ENCODE data around the gene SIT1. TPM values are rescaled to one million over a fixed set of nuclear protein-coding genes. Genes with fewer than 3 reads are reported as not detected.

Gene SIT1
- total RNA-seq, 6 donors from 2014 or later = 1.1 to 3.1 (median 1.8) TPM; not detected in 1

DNA sequence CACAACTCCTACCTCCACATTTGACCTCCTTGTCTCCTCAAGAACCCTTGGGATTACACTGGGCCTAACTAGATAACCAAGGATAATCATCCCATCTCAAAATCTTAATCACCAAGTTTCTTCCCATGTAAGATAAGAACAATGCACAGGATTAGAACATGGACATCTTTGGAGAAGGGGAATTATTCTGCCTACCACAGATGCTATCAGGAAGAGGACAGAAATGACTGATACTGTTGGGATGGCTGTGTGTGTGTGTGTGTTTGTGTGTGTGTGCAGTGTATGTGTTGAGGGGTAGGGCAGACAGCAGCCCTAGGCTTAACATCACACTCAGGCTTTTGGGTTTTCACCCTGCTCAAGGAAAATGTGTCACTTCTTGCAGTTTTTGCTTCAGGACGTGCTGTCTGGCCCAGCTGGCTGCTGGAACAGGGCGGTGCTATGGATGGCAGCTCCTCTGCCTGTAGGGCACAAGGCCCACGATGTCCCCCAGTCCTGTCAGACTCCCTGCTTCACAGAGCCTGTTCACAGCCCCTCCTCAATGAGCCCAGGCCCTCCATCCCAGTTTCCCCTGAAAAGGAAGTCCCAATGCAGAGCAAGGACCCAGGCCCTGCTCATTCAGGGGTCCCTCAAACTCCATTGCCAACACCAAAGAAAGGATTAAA is 30.7 kb upstream of the SIT1 start:
- Histone ChIP-seq H3K9me3 (no peaks in the 10 kb centered on the region), H3K4me3 (no peak overlapping the region), H3K4me1 (peaks cover 0 to 21% (median 6%) of the 10 kb centered on the region in 4 donors), H3K36me3 (peaks cover 0 to 30% (median 12%) of the 10 kb centered on the region in 4 donors), H3K27ac (no peak overlapping the region), H3K27me3 (no peaks in the 10 kb centered on the region)
- 76 to 85% methylated on average over 3 of the region's 3 CpGs for WGBS, 2 donors
- TF ChIP-seq, protein P1, sequence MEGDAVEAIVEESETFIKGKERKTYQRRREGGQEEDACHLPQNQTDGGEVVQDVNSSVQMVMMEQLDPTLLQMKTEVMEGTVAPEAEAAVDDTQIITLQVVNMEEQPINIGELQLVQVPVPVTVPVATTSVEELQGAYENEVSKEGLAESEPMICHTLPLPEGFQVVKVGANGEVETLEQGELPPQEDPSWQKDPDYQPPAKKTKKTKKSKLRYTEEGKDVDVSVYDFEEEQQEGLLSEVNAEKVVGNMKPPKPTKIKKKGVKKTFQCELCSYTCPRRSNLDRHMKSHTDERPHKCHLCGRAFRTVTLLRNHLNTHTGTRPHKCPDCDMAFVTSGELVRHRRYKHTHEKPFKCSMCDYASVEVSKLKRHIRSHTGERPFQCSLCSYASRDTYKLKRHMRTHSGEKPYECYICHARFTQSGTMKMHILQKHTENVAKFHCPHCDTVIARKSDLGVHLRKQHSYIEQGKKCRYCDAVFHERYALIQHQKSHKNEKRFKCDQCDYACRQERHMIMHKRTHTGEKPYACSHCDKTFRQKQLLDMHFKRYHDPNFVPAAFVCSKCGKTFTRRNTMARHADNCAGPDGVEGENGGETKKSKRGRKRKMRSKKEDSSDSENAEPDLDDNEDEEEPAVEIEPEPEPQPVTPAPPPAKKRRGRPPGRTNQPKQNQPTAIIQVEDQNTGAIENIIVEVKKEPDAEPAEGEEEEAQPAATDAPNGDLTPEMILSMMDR (IDR thresholded peaks at IDR 0.05) = no peak
- TF ChIP-seq POLR2A (IDR thresholded peaks at IDR 0.05) (no peak), EP300 (IDR thresholded peaks at IDR 0.05) (no peak), POLR2AphosphoS5 (IDR thresholded peaks at IDR 0.05) (no peak)
- ATAC-seq (ENCODE audit: low FRiP score in 2 of 2) (no peak), DNase-seq (no peak)

DNA sequence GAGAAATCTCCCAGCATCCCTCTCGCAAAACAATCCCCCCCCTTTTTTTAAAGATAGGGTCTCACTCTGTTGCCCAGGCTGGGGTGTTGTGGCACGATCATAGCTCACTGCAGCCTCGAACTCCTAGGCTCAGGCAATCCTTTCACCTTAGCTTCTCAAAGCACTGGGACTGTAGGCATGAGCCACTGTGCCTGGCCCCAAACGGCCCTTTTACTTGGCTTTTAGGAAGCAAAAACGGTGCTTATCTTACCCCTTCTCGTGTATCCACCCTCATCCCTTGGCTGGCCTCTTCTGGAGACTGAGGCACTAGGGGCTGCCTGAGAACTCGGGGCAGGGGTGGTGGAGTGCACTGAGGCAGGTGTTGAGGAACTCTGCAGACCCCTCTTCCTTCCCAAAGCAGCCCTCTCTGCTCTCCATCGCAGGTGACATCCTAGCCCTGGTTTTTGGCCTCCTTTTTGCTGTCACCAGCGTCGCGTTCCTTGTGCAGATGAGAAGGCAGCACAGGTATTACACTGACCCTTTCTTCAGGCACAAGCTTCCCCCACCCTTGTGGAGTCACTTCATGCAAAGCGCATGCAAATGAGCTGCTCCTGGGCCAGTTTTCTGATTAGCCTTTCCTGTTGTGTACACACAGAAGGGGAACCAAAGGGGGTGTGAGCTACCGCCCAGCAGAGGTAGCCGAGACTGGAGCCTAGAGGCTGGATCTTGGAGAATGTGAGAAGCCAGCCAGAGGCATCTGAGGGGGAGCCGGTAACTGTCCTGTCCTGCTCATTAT is 29.8 kb upstream of the SIT1 start:
- DNase-seq = no peak
- ATAC-seq (ENCODE audit: low FRiP score in 2 of 2) = no peak
- no peaks in the 10 kb centered on the region for H3K9me3 ChIP-seq
- TF ChIP-seq POLR2AphosphoS5 (IDR thresholded peaks at IDR 0.05) (no peak), POLR2A (IDR thresholded peaks at IDR 0.05) (no peak), EP300 (IDR thresholded peaks at IDR 0.05) (no peak)
- TF ChIP-seq, protein P1 (IDR thresholded peaks at IDR 0.05) = no peak
- H3K27me3 ChIP-seq = no peaks in the 10 kb centered on the region
- peaks cover 0 to 26% (median 12%) of the 10 kb centered on the region in 4 donors for H3K36me3 ChIP-seq
- no peak overlapping the region for H3K27ac ChIP-seq
- no peak overlapping the region for H3K4me3 ChIP-seq
- WGBS, 2 donors = 68 to 73% methylated on average over 15 of the region's 15 CpGs
- peaks cover 6 to 25% (median 15%) of the 10 kb centered on the region in 4 donors for H3K4me1 ChIP-seq

DNA sequence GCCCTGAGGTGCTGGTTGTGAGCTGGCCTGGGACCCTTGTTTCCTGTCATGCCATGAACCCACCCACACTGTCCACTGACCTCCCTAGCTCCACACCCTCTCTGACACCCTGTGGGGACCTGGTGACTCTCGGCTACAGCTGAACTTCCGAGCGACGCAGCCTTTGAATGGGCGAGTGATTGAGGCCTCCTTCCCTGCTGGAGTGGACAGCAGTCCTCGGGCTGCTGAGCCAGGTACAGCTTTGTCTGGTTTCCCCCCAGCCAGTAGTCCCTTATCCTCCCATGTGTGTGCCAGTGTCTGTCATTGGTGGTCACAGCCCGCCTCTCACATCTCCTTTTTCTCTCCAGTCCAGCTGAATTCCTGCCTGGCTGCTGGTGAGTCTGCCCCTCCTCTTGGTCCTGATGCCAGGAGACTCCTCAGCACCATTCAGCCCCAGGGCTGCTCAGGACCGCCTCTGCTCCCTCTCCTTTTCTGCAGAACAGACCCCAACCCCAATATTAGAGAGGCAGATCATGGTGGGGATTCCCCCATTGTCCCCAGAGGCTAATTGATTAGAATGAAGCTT is 29.1 kb upstream of the SIT1 start:
- Histone ChIP-seq H3K9me3 (no peaks in the 10 kb centered on the region), H3K27ac (no peak overlapping the region), H3K27me3 (no peaks in the 10 kb centered on the region), H3K36me3 (peaks cover 0 to 19% (median 7%) of the 10 kb centered on the region in 4 donors), H3K4me3 (no peak overlapping the region), H3K4me1 (peaks cover 6 to 27% (median 17%) of the 10 kb centered on the region in 4 donors)
- no peak for ATAC-seq (ENCODE audit: low FRiP score in 2 of 2)
- 95% methylated on average over 8 of the region's 8 CpGs for WGBS, 2 donors
- no peak for DNase-seq
- TF ChIP-seq POLR2A (IDR thresholded peaks at IDR 0.05) (no peak), POLR2AphosphoS5 (IDR thresholded peaks at IDR 0.05) (no peak), EP300 (IDR thresholded peaks at IDR 0.05) (no peak)
- TF ChIP-seq, protein P1 (IDR thresholded peaks at IDR 0.05) = no peak

DNA sequence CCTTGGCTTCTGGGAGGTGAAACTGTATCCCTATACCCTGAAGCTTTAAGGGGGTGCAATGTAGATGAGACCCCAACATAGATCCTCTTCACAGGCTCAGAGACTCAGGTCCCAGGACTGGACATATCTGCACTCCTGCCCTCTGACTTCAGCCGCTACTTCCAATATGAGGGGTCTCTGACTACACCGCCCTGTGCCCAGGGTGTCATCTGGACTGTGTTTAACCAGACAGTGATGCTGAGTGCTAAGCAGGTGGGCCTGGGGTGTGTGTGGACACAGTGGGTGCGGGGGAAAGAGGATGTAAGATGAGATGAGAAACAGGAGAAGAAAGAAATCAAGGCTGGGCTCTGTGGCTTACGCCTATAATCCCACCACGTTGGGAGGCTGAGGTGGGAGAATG is 28.4 kb upstream of the SIT1 start:
- H3K27ac ChIP-seq = no peak overlapping the region
- H3K27me3 ChIP-seq = no peaks in the 10 kb centered on the region
- ATAC-seq (ENCODE audit: low FRiP score in 2 of 2) (no peak), DNase-seq (no peak)
- no peak overlapping the region for H3K4me3 ChIP-seq
- peaks cover 0 to 13% (median 2%) of the 10 kb centered on the region in 4 donors for H3K36me3 ChIP-seq
- no peaks in the 10 kb centered on the region for H3K9me3 ChIP-seq
- peaks cover 6 to 26% (median 17%) of the 10 kb centered on the region in 4 donors for H3K4me1 ChIP-seq
- WGBS, 2 donors = 93 to 96% methylated on average over 5 of the region's 5 CpGs
- TF ChIP-seq POLR2AphosphoS5 (IDR thresholded peaks at IDR 0.05) (no peak), POLR2A (IDR thresholded peaks at IDR 0.05) (no peak), EP300 (IDR thresholded peaks at IDR 0.05) (no peak)
- TF ChIP-seq, protein P1 (IDR thresholded peaks at IDR 0.05) = no peak
